HepG2 (cell line): ENCODE results near the gene TP53I3. TPM values are rescaled to one million over a fixed set of nuclear protein-coding genes. Genes with fewer than 3 reads are reported as not detected.

Experiments
- KLF6 ChIP-seq: IDR thresholded peaks from 2 replicates; pipeline ENCODE4 v1.8.0; 2016; ENCODE audit warnings: missing biosample characterization, missing genetic modification reagents
- SPEN ChIP-seq: sonication (generic); formaldehyde crosslinking; IDR thresholded peaks from 2 replicates; pipeline ENCODE4 v1.5.1; 2020; ENCODE audit warnings: low read depth, mild to moderate bottlenecking, missing genetic modification reagents
- ZNF577 ChIP-seq: sonication (generic); formaldehyde crosslinking; IDR thresholded peaks from 2 replicates; pipeline ENCODE4 v1.4.0; 2020; ENCODE audit warnings: mild to moderate bottlenecking, low read depth, missing genetic modification reagents, borderline replicate concordance
- ZNF788 ChIP-seq: sonication (generic); formaldehyde crosslinking; IDR thresholded peaks from 2 replicates; pipeline ENCODE4 v1.5.0; 2020; ENCODE audit warnings: mild to moderate bottlenecking, missing genetic modification reagents, borderline replicate concordance
- polyA plus RNA-seq, 8 experiments: library from polyadenylated mRNA; depleted of rRNA in 3 of 8; stranded (reverse) in 7 of 8; unstranded in 1 of 8; fragments of >200 nt; fragmentation: Illumina TruSeq in 4 of 8; extraction: Trizol in 4 of 8; gene quantifications; 2 replicates each; pipeline versions ENCODE4 v1.2.1 to v1.2.3, GENCODE V29; 2011 to 2016; ENCODE audit warnings: low read depth in 4 of 8, missing spikeins in 1 of 8, mixed read lengths in 1 of 8; ENCODE audit not compliant: insufficient read depth in 1 of 8
- total RNA-seq, 5 experiments: library from RNA; depleted of rRNA; stranded (reverse); fragments of >200 nt; fragmentation: Illumina TruSeq; extraction: Trizol; gene quantifications; 2 replicates each; pipeline ENCODE4 v1.2.3, GENCODE V29; 2016; ENCODE audit warnings: low read depth in 1 of 5
- TF ChIP-seq, protein P1 (sequence below): IDR thresholded peaks from 2 replicates; pipeline ENCODE4 v1.6.1; 2018; ENCODE audit warnings: missing genetic modification reagents, mild to moderate bottlenecking, missing compliant biosample characterization
- TF ChIP-seq, protein P2 (sequence below): IDR thresholded peaks from 2 replicates; pipeline ENCODE4 v1.4.0; 2020; ENCODE audit warnings: mild to moderate bottlenecking, missing genetic modification reagents
- TF ChIP-seq, protein P3 (sequence below): sonication (generic); formaldehyde crosslinking; IDR thresholded peaks from 2 replicates; pipeline ENCODE4 v1.4.0; 2020; ENCODE audit warnings: missing genetic modification reagents
- TF ChIP-seq, protein P4 (sequence below): sonication (generic); formaldehyde crosslinking; conservative IDR thresholded peaks from 2 replicates; pipeline ENCODE4 v1.4.0; 2020; ENCODE audit warnings: missing genetic modification reagents
- TF ChIP-seq, protein P5 (sequence below): sonication (generic); formaldehyde crosslinking; IDR thresholded peaks from 2 replicates; pipeline ENCODE4 v1.4.0; 2020; ENCODE audit warnings: missing genetic modification reagents

The TP53I3 gene
- total and polyA plus RNA-seq, 2 of the 13 experiments (the other 11 are each of a cell fraction or from before 2014, with no cell fraction given) = 25.0 to 44.1 TPM

DNA sequence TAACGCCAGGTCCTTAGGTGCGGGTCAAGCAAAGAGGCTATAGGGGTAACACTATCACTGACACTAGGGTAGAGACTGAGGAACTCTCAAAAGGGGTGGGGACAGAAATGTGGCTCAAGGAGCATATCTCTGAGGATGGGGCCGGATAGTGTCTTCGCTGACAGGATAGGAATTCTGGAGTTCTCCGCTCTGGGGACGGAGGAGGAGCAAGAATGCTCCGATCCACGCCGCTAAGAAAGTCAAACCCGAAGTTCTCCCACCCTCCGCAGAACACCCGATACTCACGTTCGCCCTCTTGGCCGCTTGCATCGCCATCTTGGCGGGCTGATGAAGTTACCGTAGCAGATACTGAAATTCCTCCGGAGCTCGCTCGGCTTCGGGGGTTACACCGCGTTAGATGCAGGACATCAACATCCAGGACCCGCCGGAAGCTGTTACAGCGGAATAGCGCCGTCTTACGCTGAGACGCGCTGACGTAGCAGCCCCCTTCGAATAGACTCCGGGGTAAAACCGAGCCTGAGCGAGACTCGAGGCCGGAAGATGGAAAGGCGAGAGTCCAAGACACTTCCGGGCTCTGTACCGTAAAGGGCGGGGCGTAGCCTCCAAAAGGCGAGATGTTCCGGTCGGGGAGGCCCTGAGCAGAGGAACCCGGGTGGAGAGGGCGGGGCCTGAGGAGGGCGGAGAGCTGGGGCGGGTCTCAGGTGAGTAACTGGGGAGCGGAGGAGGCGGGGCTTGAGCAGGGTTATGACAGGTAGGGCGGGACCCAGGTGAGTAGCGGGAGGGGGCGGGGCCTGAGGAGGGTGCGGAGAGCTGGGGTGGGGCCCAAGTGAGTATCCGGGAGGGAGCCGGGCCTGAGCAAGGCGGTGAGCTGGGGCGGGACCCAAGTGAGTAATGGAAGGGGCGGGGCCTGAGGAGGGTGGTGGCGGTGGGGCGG, 8.5 kb downstream of the TP53I3 start, which contains the start of gene SF3B6 (continued):
- TF ChIP-seq, protein P1, sequence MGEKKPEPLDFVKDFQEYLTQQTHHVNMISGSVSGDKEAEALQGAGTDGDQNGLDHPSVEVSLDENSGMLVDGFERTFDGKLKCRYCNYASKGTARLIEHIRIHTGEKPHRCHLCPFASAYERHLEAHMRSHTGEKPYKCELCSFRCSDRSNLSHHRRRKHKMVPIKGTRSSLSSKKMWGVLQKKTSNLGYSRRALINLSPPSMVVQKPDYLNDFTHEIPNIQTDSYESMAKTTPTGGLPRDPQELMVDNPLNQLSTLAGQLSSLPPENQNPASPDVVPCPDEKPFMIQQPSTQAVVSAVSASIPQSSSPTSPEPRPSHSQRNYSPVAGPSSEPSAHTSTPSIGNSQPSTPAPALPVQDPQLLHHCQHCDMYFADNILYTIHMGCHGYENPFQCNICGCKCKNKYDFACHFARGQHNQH (CRISPR knock-in tag) = peak; percentile 98
- TF ChIP-seq SPEN (CRISPR knock-in tag) (peak; percentile 98; the same call in 1 of the 2 replicates), KLF6 (CRISPR knock-in tag) (peak; percentile 91), ZNF788 (CRISPR knock-in tag) (peak; percentile 99; the same call in 1 of the 2 replicates), ZNF577 (CRISPR knock-in tag) (no peak)
- TF ChIP-seq, protein P2, sequence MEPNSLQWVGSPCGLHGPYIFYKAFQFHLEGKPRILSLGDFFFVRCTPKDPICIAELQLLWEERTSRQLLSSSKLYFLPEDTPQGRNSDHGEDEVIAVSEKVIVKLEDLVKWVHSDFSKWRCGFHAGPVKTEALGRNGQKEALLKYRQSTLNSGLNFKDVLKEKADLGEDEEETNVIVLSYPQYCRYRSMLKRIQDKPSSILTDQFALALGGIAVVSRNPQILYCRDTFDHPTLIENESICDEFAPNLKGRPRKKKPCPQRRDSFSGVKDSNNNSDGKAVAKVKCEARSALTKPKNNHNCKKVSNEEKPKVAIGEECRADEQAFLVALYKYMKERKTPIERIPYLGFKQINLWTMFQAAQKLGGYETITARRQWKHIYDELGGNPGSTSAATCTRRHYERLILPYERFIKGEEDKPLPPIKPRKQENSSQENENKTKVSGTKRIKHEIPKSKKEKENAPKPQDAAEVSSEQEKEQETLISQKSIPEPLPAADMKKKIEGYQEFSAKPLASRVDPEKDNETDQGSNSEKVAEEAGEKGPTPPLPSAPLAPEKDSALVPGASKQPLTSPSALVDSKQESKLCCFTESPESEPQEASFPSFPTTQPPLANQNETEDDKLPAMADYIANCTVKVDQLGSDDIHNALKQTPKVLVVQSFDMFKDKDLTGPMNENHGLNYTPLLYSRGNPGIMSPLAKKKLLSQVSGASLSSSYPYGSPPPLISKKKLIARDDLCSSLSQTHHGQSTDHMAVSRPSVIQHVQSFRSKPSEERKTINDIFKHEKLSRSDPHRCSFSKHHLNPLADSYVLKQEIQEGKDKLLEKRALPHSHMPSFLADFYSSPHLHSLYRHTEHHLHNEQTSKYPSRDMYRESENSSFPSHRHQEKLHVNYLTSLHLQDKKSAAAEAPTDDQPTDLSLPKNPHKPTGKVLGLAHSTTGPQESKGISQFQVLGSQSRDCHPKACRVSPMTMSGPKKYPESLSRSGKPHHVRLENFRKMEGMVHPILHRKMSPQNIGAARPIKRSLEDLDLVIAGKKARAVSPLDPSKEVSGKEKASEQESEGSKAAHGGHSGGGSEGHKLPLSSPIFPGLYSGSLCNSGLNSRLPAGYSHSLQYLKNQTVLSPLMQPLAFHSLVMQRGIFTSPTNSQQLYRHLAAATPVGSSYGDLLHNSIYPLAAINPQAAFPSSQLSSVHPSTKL (CRISPR knock-in tag) = peak; percentile 89
- TF ChIP-seq, protein P3, sequence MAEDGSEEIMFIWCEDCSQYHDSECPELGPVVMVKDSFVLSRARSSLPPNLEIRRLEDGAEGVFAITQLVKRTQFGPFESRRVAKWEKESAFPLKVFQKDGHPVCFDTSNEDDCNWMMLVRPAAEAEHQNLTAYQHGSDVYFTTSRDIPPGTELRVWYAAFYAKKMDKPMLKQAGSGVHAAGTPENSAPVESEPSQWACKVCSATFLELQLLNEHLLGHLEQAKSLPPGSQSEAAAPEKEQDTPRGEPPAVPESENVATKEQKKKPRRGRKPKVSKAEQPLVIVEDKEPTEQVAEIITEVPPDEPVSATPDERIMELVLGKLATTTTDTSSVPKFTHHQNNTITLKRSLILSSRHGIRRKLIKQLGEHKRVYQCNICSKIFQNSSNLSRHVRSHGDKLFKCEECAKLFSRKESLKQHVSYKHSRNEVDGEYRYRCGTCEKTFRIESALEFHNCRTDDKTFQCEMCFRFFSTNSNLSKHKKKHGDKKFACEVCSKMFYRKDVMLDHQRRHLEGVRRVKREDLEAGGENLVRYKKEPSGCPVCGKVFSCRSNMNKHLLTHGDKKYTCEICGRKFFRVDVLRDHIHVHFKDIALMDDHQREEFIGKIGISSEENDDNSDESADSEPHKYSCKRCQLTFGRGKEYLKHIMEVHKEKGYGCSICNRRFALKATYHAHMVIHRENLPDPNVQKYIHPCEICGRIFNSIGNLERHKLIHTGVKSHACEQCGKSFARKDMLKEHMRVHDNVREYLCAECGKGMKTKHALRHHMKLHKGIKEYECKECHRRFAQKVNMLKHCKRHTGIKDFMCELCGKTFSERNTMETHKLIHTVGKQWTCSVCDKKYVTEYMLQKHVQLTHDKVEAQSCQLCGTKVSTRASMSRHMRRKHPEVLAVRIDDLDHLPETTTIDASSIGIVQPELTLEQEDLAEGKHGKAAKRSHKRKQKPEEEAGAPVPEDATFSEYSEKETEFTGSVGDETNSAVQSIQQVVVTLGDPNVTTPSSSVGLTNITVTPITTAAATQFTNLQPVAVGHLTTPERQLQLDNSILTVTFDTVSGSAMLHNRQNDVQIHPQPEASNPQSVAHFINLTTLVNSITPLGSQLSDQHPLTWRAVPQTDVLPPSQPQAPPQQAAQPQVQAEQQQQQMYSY (CRISPR knock-in tag) = no peak; the same call in 1 of the 2 replicates
- TF ChIP-seq, protein P4, sequence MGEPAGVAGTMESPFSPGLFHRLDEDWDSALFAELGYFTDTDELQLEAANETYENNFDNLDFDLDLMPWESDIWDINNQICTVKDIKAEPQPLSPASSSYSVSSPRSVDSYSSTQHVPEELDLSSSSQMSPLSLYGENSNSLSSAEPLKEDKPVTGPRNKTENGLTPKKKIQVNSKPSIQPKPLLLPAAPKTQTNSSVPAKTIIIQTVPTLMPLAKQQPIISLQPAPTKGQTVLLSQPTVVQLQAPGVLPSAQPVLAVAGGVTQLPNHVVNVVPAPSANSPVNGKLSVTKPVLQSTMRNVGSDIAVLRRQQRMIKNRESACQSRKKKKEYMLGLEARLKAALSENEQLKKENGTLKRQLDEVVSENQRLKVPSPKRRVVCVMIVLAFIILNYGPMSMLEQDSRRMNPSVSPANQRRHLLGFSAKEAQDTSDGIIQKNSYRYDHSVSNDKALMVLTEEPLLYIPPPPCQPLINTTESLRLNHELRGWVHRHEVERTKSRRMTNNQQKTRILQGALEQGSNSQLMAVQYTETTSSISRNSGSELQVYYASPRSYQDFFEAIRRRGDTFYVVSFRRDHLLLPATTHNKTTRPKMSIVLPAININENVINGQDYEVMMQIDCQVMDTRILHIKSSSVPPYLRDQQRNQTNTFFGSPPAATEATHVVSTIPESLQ = peak; percentile 98; the same call in 1 of the 2 replicates
- TF ChIP-seq, protein P5, sequence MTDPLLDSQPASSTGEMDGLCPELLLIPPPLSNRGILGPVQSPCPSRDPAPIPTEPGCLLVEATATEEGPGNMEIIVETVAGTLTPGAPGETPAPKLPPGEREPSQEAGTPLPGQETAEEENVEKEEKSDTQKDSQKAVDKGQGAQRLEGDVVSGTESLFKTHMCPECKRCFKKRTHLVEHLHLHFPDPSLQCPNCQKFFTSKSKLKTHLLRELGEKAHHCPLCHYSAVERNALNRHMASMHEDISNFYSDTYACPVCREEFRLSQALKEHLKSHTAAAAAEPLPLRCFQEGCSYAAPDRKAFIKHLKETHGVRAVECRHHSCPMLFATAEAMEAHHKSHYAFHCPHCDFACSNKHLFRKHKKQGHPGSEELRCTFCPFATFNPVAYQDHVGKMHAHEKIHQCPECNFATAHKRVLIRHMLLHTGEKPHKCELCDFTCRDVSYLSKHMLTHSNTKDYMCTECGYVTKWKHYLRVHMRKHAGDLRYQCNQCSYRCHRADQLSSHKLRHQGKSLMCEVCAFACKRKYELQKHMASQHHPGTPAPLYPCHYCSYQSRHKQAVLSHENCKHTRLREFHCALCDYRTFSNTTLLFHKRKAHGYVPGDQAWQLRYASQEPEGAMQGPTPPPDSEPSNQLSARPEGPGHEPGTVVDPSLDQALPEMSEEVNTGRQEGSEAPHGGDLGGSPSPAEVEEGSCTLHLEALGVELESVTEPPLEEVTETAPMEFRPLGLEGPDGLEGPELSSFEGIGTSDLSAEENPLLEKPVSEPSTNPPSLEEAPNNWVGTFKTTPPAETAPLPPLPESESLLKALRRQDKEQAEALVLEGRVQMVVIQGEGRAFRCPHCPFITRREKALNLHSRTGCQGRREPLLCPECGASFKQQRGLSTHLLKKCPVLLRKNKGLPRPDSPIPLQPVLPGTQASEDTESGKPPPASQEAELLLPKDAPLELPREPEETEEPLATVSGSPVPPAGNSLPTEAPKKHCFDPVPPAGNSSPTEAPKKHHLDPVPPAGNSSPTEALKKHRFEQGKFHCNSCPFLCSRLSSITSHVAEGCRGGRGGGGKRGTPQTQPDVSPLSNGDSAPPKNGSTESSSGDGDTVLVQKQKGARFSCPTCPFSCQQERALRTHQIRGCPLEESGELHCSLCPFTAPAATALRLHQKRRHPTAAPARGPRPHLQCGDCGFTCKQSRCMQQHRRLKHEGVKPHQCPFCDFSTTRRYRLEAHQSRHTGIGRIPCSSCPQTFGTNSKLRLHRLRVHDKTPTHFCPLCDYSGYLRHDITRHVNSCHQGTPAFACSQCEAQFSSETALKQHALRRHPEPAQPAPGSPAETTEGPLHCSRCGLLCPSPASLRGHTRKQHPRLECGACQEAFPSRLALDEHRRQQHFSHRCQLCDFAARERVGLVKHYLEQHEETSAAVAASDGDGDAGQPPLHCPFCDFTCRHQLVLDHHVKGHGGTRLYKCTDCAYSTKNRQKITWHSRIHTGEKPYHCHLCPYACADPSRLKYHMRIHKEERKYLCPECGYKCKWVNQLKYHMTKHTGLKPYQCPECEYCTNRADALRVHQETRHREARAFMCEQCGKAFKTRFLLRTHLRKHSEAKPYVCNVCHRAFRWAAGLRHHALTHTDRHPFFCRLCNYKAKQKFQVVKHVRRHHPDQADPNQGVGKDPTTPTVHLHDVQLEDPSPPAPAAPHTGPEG (CRISPR knock-in tag) = peak; percentile 89
